GM12892 (cell line): ENCODE measurements around the gene MARK3.

Experiments used
- POLR2A ChIP-seq: IDR thresholded peaks from 2 replicates; pipeline ENCODE4 v1.6.1; 2011; ENCODE audit warnings: low read depth, low read length, control low read depth
- POLR2AphosphoS5 ChIP-seq: IDR thresholded peaks from 2 replicates; pipeline ENCODE4 v1.6.1; 2011; ENCODE audit warnings: low read depth, low read length, control low read depth
- TAF1 ChIP-seq: IDR thresholded peaks from 2 replicates; pipeline ENCODE4 v1.6.1; 2011; ENCODE audit warnings: low read depth, mild to moderate bottlenecking, control low read depth, low read length, borderline replicate concordance

- TF ChIP-seq TAF1, result no peak
- TF ChIP-seq POLR2A, result 0 out of 2 replicates have a peak, but pooled peaks have one; percentile 2
- no peak for TF ChIP-seq POLR2AphosphoS5
Observed at GRCh38 chr14:103346286-103346685, 38.9 kb upstream of the MARK3 start.
